Smooth muscle cell (in vitro differentiated cells): ENCODE measurements around the gene ACTN1. TPM values are rescaled to one million over a fixed set of nuclear protein-coding genes. Genes with fewer than 3 reads are reported as not detected.

Source experiments
- DNase-seq: peaks from one replicate; lab custom pipeline; 2025; ENCODE audit not compliant: unreplicated experiment; lab: John Stamatoyannopoulos, UW
- H2AFZ ChIP-seq: fragments of 200-600 bp; sonication (generic); 2 replicates; pipeline ENCODE4 v1.6.0; 2016; ENCODE audit warnings: antibody characterized with exemption, low read depth, mild to moderate bottlenecking
- H3F3A ChIP-seq: fragments of 200-600 bp; sonication (generic); 2 replicates; pipeline ENCODE4 v1.6.0; 2017; ENCODE audit warnings: antibody characterized with exemption, low read depth
- H3K27ac ChIP-seq: fragments of 200-600 bp; sonication (generic); 2 replicates; pipeline ENCODE4 v1.5.1; 2016; ENCODE audit warnings: low read depth, mild to moderate bottlenecking
- H3K27me3 ChIP-seq: fragments of 200-600 bp; sonication (generic); 2 replicates; pipeline ENCODE4 v1.6.1; 2016; ENCODE audit warnings: low read depth, mild to moderate bottlenecking
- H3K36me3 ChIP-seq: fragments of 200-600 bp; sonication (generic); 2 replicates; pipeline ENCODE4 v1.5.1; 2016; ENCODE audit warnings: low read depth
- H3K4me1 ChIP-seq: fragments of 200-600 bp; sonication (generic); 2 replicates; pipeline ENCODE4 v1.5.1; 2016; ENCODE audit warnings: low read depth
- H3K4me2 ChIP-seq: fragments of 200-600 bp; sonication (generic); 2 replicates; pipeline ENCODE4 v1.6.0; 2016; ENCODE audit warnings: mild to moderate bottlenecking
- H3K4me3 ChIP-seq: fragments of 200-600 bp; sonication (generic); 2 replicates; pipeline ENCODE4 v1.5.1; 2016; ENCODE audit warnings: mild to moderate bottlenecking
- H3K79me2 ChIP-seq: fragments of 200-600 bp; sonication (generic); 2 replicates; pipeline ENCODE4 v1.6.0; 2016; ENCODE audit warnings: low read depth, mild to moderate bottlenecking
- H3K9ac ChIP-seq: fragments of 200-600 bp; sonication (generic); 2 replicates; pipeline ENCODE4 v1.6.0; 2016; ENCODE audit warnings: low read depth
- H3K9me3 ChIP-seq: fragments of 200-600 bp; sonication (generic); replicated peaks from 2 replicates; pipeline ENCODE4 v1.5.1; 2016; ENCODE audit warnings: low read depth
- H4K20me1 ChIP-seq: fragments of 200-600 bp; sonication (generic); 2 replicates; pipeline ENCODE4 v1.6.0; 2016; ENCODE audit warnings: low read depth
- WGBS: methylation state at CpG from one replicate; pipeline ENCODE4 v1.1.7; 2016; ENCODE audit warnings: low lambda C conversion rate; 5-methylcytosine and 5-hydroxymethylcytosine counted together
- polyA plus RNA-seq: library from polyadenylated mRNA; unstranded; fragments of >200 nt; fragmentation: Nextera tagmentation; extraction: Ambion mirVana; gene quantifications from 2 replicates; pipeline ENCODE4 v1.2.1, GENCODE V29; 2016
- total RNA-seq: library from RNA; depleted of rRNA; stranded (reverse); fragments of >200 nt; gene quantifications from 2 replicates; pipeline ENCODE4 v1.2.3, GENCODE V29; 2014
- TF ChIP-seq, protein P1 (sequence below): fragments of 200-600 bp; sonication (generic); IDR thresholded peaks from 2 replicates; pipeline ENCODE4 v1.5.1; 2017; ENCODE audit warnings: borderline replicate concordance, mild to moderate bottlenecking, antibody characterized with exemption; ENCODE audit not compliant: insufficient read depth, poor library complexity, severe bottlenecking

The ACTN1 gene
- total and polyA plus RNA-seq, 2 experiments from 2014 or later: 422 to 806 TPM

DNA sequence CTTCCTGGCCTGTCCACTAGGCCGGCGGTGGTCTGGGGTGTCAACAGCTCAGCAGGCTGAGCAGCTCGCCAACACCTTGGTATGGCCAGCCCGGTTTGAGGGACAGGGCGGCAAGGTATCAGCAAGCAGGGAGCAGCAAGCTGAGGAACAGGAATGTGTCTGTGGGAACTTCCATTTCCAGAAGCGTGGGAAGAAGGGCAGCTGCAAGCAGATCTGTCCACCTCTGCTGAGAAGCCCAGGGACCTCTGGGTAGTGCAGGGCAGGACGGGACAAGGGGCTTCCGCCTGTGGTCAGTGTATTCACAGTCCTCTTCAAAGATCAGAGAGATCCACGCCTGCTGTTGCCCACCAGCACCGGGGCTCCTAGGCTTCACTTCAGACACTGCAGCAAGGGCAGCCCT is 36.0 kb downstream of the ACTN1 start:
- Histone ChIP-seq H3K27ac (peak overlapping the region; percentile 80), H3K4me3 (no peak overlapping the region), H4K20me1 (peaks cover 100% of the 10 kb centered on the region), H3K79me2 (peaks cover 95% of the 10 kb centered on the region), H3K4me2 (peak overlapping the region; percentile 24), H3K9me3 (no peaks in the 10 kb centered on the region), H3F3A (peaks cover 67% of the 10 kb centered on the region), H3K36me3 (no peaks in the 10 kb centered on the region), H3K27me3 (no peaks in the 10 kb centered on the region), H2AFZ (no peak overlapping the region), H3K4me1 (peaks cover 45% of the 10 kb centered on the region), H3K9ac (no peak overlapping the region)
- TF ChIP-seq, protein P1, sequence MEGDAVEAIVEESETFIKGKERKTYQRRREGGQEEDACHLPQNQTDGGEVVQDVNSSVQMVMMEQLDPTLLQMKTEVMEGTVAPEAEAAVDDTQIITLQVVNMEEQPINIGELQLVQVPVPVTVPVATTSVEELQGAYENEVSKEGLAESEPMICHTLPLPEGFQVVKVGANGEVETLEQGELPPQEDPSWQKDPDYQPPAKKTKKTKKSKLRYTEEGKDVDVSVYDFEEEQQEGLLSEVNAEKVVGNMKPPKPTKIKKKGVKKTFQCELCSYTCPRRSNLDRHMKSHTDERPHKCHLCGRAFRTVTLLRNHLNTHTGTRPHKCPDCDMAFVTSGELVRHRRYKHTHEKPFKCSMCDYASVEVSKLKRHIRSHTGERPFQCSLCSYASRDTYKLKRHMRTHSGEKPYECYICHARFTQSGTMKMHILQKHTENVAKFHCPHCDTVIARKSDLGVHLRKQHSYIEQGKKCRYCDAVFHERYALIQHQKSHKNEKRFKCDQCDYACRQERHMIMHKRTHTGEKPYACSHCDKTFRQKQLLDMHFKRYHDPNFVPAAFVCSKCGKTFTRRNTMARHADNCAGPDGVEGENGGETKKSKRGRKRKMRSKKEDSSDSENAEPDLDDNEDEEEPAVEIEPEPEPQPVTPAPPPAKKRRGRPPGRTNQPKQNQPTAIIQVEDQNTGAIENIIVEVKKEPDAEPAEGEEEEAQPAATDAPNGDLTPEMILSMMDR: no peak
- 80% methylated on average over 10 of the region's 10 CpGs for WGBS
- no peak for DNase-seq

DNA sequence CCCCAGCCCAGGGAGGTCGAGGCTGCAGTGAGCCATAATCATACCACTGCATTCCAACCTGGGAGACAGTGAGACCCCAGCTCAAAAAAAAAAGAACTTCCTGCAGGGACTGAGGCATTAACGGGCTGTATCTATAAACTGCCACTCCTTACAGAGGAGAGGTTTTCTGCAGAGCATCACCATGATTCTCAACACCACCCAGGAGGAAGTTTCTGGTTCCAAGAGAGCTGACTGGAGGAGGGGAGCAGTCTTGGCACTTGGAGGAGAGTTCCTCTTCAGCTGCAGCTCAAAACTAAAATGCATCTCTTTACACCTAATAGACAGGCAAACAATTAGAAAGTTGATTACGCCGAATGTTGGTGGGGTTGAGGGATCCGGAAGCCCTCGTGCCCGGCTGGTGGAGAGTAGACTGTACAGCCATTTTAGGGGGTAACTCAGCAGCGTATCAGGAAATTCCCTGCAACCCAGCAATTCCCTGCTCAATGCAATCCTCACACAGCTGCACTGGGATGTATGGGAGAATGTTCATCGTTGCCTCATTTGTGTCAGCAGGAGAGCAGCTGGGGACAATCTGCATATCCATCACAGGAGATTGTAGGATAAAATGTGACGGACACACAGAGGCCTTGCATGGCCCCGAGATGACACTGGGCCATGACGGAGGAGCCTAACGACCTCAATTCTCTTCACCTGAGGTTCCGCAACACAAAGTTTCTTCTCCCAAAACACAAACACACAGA is 36.6 kb downstream of the ACTN1 start:
- no peak overlapping the region for H3K9ac ChIP-seq
- H3K4me3 ChIP-seq: no peak overlapping the region
- no peaks in the 10 kb centered on the region for H3K9me3 ChIP-seq
- H3K27ac ChIP-seq: peak overlapping the region; percentile 80
- H2AFZ ChIP-seq: no peak overlapping the region
- peaks cover 95% of the 10 kb centered on the region for H3K79me2 ChIP-seq
- H3K27me3 ChIP-seq: no peaks in the 10 kb centered on the region
- TF ChIP-seq, protein P1: no peak
- 65% methylated on average over 14 of the region's 14 CpGs for WGBS
- H3F3A ChIP-seq: peaks cover 68% of the 10 kb centered on the region
- DNase-seq: no peak
- H4K20me1 ChIP-seq: peaks cover 100% of the 10 kb centered on the region
- H3K4me2 ChIP-seq: peak overlapping the region; percentile 24
- H3K4me1 ChIP-seq: peaks cover 39% of the 10 kb centered on the region
- no peaks in the 10 kb centered on the region for H3K36me3 ChIP-seq

DNA sequence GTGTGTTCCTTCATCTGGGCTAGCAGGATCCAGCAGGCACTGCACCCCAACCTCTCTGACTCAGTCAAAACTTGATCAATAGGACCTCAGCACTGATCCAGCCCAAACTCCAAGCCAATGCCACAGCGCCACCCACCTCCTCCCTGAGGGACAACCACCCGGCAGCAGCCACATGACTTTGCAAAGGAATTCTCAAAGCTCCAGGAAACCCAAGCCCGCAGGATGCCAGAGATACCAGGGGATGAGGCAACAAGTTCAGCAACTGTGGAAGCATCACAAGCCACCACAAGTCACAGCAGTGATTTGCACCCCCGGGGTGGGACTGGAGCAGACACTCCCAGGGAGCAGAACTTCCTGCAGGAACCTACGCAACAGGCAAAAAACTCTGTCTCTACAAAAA is 37.3 kb downstream of the ACTN1 start:
- no peaks in the 10 kb centered on the region for H3K27me3 ChIP-seq
- TF ChIP-seq, protein P1: peak; percentile 43
- peaks cover 95% of the 10 kb centered on the region for H3K79me2 ChIP-seq
- DNase-seq: peak; percentile 21
- H3K27ac ChIP-seq: peak overlapping the region; percentile 80
- H2AFZ ChIP-seq: no peak overlapping the region
- H3F3A ChIP-seq: peaks cover 63% of the 10 kb centered on the region
- peak overlapping the region; percentile 24 for H3K4me2 ChIP-seq
- WGBS: 10% methylated on average over 5 of the region's 5 CpGs
- H3K4me1 ChIP-seq: peaks cover 32% of the 10 kb centered on the region
- H3K9ac ChIP-seq: no peak overlapping the region
- H3K4me3 ChIP-seq: no peak overlapping the region
- peaks cover 100% of the 10 kb centered on the region for H4K20me1 ChIP-seq
- no peaks in the 10 kb centered on the region for H3K9me3 ChIP-seq
- no peaks in the 10 kb centered on the region for H3K36me3 ChIP-seq
